ENCODE results near the gene SLC34A1.

DNA sequence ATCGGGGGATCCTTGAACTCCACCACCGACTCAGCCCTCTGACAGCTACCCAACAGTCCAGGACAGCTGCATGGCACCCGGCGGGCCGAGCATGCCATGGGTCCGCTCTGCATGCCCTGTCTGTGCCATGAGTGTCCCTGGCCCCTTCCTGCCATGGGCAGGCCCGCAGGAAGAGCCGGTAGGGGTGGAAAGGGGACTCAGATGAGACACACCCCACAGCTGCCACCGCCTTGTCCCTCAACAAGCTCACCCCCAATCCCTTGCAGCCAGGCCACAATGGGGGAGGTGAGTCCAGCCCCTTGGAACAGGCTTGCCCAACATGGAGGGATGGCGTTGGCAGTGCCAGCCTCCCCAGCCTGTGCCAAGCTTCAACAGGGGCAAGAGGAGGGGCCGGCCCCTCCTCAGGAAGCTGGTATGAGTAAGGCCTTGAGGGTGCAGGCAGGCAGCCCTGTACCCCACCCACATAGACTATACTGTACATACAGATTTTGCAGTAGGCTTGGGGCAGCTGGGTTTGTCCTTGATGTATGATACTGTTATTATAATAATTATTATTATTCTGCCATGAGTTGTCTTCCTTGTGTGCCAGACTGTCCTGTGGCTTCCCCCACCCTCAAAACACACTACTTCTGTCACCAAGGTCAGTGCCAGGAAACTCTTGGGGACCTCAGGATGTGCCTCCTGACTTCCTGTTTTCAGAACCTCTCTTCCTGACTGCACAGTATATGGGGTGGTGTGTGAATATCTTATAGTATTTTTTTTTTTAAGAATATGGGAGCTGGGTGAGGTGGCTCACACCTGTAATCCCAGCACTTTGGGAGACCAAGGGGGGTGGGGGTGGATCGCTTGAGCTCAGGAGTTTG lies 12.0 kb upstream of the SLC34A1 start:
- TF ChIP-seq, protein P1, sequence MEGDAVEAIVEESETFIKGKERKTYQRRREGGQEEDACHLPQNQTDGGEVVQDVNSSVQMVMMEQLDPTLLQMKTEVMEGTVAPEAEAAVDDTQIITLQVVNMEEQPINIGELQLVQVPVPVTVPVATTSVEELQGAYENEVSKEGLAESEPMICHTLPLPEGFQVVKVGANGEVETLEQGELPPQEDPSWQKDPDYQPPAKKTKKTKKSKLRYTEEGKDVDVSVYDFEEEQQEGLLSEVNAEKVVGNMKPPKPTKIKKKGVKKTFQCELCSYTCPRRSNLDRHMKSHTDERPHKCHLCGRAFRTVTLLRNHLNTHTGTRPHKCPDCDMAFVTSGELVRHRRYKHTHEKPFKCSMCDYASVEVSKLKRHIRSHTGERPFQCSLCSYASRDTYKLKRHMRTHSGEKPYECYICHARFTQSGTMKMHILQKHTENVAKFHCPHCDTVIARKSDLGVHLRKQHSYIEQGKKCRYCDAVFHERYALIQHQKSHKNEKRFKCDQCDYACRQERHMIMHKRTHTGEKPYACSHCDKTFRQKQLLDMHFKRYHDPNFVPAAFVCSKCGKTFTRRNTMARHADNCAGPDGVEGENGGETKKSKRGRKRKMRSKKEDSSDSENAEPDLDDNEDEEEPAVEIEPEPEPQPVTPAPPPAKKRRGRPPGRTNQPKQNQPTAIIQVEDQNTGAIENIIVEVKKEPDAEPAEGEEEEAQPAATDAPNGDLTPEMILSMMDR (conservative IDR thresholded peaks at IDR 0.05) = no peak
- TF ChIP-seq EZH2 (IDR thresholded peaks at IDR 0.05; ENCODE audit: low read depth) = no peak

All from PC-9 (cell line).